ENCODE data around the gene CD79B.

- TF ChIP-seq CTCF (conservative IDR thresholded peaks at IDR 0.05; ENCODE audit: low read length) (no peak), EZH2phosphoT487 (IDR thresholded peaks at IDR 0.05; ENCODE audit: borderline replicate concordance, low read depth, low read length) (no peak)
Measured at GRCh38 chr17:63969278-63969677, 37.1 kb upstream of the CD79B start.

Measured in OCI-LY7 (cell line).